GM12878 (cell line): ENCODE data around the gene ZNF335. TPM values are rescaled to one million over a fixed set of nuclear protein-coding genes. Genes with fewer than 3 reads are reported as not detected.

Experiments
- BMI1 ChIP-seq: fragments of 450-650 bp; IDR thresholded peaks from 2 replicates; pipeline ENCODE4 v1.6.1; 2016; ENCODE audit warnings: mild to moderate bottlenecking, moderate library complexity, borderline replicate concordance
- CREM ChIP-seq: IDR thresholded peaks from 2 replicates; pipeline ENCODE4 v1.6.1; 2014; ENCODE audit warnings: antibody characterized with exemption, low read depth
- IKZF1 ChIP-seq: fragments of 450-650 bp; conservative IDR thresholded peaks from 2 replicates; pipeline ENCODE4 v1.6.1; 2017; ENCODE audit warnings: antibody characterized with exemption, mild to moderate bottlenecking
- LARP7 ChIP-seq: fragments of 450-650 bp; IDR thresholded peaks from 2 replicates; pipeline ENCODE4 v1.6.1; 2017; ENCODE audit warnings: mild to moderate bottlenecking
- MXI1 ChIP-seq: fragments of 150-350 bp; IDR thresholded peaks from 2 replicates; pipeline ENCODE4 v1.6.1; 2011; ENCODE audit warnings: low read depth, mild to moderate bottlenecking, inconsistent platforms, low read length, improper control_type of control experiment
- PKNOX1 ChIP-seq: fragments of 450-650 bp; IDR thresholded peaks from 2 replicates; pipeline ENCODE4 v1.6.1; 2016; ENCODE audit warnings: mild to moderate bottlenecking
- RUNX3 ChIP-seq: IDR thresholded peaks from 2 replicates; pipeline ENCODE4 v1.6.1; 2012; ENCODE audit warnings: low read length, inconsistent platforms
- SIN3A ChIP-seq: IDR thresholded peaks from 2 replicates; pipeline ENCODE4 v1.6.1; 2012; ENCODE audit warnings: low read depth, low read length, improper control_type of control experiment
- ZNF687 ChIP-seq: fragments of 450-650 bp; IDR thresholded peaks from 2 replicates; pipeline ENCODE4 v1.6.1; 2017; ENCODE audit warnings: mild to moderate bottlenecking, moderate library complexity
- polyA plus RNA-seq, 11 experiments: library from polyadenylated mRNA; depleted of rRNA in 4 of 11; unstranded in 6 of 11; stranded (reverse) in 5 of 11; fragments of >200 nt; fragmentation: Nextera tagmentation in 4 of 11; fragmentation: Illumina TruSeq in 1 of 11; extraction: Ambion mirVana in 4 of 11; extraction: Trizol in 1 of 11; gene quantifications; 1 replicate in 1 of 11; 2 replicates in 10 of 11; pipeline versions ENCODE4 v1.2.1 to v1.2.3, GENCODE V29; 2011 to 2016; ENCODE audit warnings: inconsistent platforms in 2 of 11, missing spikeins in 2 of 11, low read depth in 1 of 11
- total RNA-seq, 4 experiments: library from RNA; depleted of rRNA in 3 of 4; stranded (reverse); fragments of >200 nt in 3 of 4; fragmentation: Illumina TruSeq in 1 of 4; extraction: Trizol in 1 of 4; gene quantifications; 2 replicates each; pipeline versions ENCODE4 v1.2.1 to v1.2.3, GENCODE V29; 2013 to 2021

ZNF335 gene
- total and polyA plus RNA-seq, 10 of the 15 experiments (the other 5 are each of a cell fraction or from before 2014, with no cell fraction given), result 0.74 to 30.1 (median 14.5) TPM

- TF ChIP-seq PKNOX1, result no peak
- peak; percentile 83 for TF ChIP-seq BMI1
- peak; percentile 44 for TF ChIP-seq RUNX3
- peak; percentile 37; the same call in 1 of the 2 replicates for TF ChIP-seq ZNF687
- TF ChIP-seq MXI1, result peak; percentile 64
- TF ChIP-seq SIN3A, result peak; percentile 53; the same call in 1 of the 2 replicates
- peak; percentile 1; the same call in 1 of the 2 replicates for TF ChIP-seq CREM
- TF ChIP-seq IKZF1, result 0 out of 2 replicates have a peak, but pooled peaks have one; percentile 37
- TF ChIP-seq LARP7, result 0 out of 2 replicates have a peak, but pooled peaks have one; percentile 6
- TF ChIP-seq, all 136 proteins: peak for 14
Observed at GRCh38 chr20:45911486-45912343, 60.3 kb downstream of the ZNF335 start, which contains the start of gene PLTP (continued).
